Stimulated activated CD4-positive, alpha-beta T cell treated with anti-CD3 and anti-CD28 coated beads, Interleukin-12 subunit alpha, Interleukin-12 subunit beta, amount 100 ng/mL, for 24 hours (primary cell): Measurements from ENCODE around the gene TMEM97.
"Not testable (repeated sequence)": the region's sequence is repeated elsewhere in the genome, so short reads cannot be mapped to it uniquely, and the experiment has no call there.

ENCODE experiments used
- DNase-seq, 2 experiments: peaks; one replicate each; pipeline ENCODE4 v3.0.0-alpha.2; 2020; ENCODE audit warnings: low read depth in 2 of 2

TMEM97 gene

GRCh38 chr17:28318759-28319597 lies at the start of gene TMEM97:
Gene TMEM97 (plus strand): TSS chr17:28319200. CDS start chr17:28319240, 40 bp downstream.
- peak; percentile 90 to 95 for DNase-seq

GRCh38 chr17:28270055-28270454 lies 48.9 kb upstream of the TMEM97 start:
- DNase-seq: no peak

- DNase-seq: no peak
Observed at GRCh38 chr17:28270926-28271325, 48.1 kb upstream of the TMEM97 start.

- no peak for DNase-seq
Observed at GRCh38 chr17:28271431-28271830, 47.6 kb upstream of the TMEM97 start.

- no peak for DNase-seq
Observed at GRCh38 chr17:28272166-28272565, 46.8 kb upstream of the TMEM97 start.

- not testable (repeated sequence) for DNase-seq
Observed at GRCh38 chr17:28273341-28273740, 45.7 kb upstream of the TMEM97 start.

GRCh38 chr17:28274591-28275265 lies 44.3 kb upstream of the TMEM97 start:
- DNase-seq: no peak

GRCh38 chr17:28276011-28276410 lies 43.0 kb upstream of the TMEM97 start:
- no peak for DNase-seq

GRCh38 chr17:28279411-28279810 lies 39.6 kb upstream of the TMEM97 start:
- no peak for DNase-seq

GRCh38 chr17:28280826-28281225 lies 38.2 kb upstream of the TMEM97 start:
- DNase-seq: no peak

- no peak for DNase-seq
Observed at GRCh38 chr17:28282596-28282995, 36.4 kb upstream of the TMEM97 start.

- no peak for DNase-seq
Observed at GRCh38 chr17:28285965-28286364, 33.0 kb upstream of the TMEM97 start.

- DNase-seq: no peak
Observed at GRCh38 chr17:28290703-28291102, 28.3 kb upstream of the TMEM97 start.

- DNase-seq: no peak
Observed at GRCh38 chr17:28291780-28292330, 27.1 kb upstream of the TMEM97 start.

GRCh38 chr17:28292878-28293277 lies 26.1 kb upstream of the TMEM97 start:
- DNase-seq: not testable (repeated sequence)

GRCh38 chr17:28293994-28294393 lies 25.0 kb upstream of the TMEM97 start:
- no peak for DNase-seq

GRCh38 chr17:28295677-28296578 lies 23.1 kb upstream of the TMEM97 start:
- DNase-seq: no peak

- DNase-seq: no peak
Observed at GRCh38 chr17:28298449-28298848, 20.6 kb upstream of the TMEM97 start.

GRCh38 chr17:28306954-28307401 lies 12.0 kb upstream of the TMEM97 start:
- no peak for DNase-seq

- DNase-seq: no peak
Observed at GRCh38 chr17:28313841-28314240, 5.2 kb upstream of the TMEM97 start.

GRCh38 chr17:28315846-28316705 lies 2.9 kb upstream of the TMEM97 start:
- no peak for DNase-seq
